GM18508 (cell line): Measurements from ENCODE around the gene OR5B2.
"Not testable (repeated sequence)": the region's sequence is repeated elsewhere in the genome, so short reads cannot be mapped to it uniquely, and the experiment has no call there.

ENCODE experiments used
- ATAC-seq: cut with Tn5 transposase; IDR thresholded peaks from one replicate; pipeline ENCODE4 v1.9.1; 2021; ENCODE audit warnings: moderate number of reproducible peaks; ENCODE audit not compliant: insufficient read depth, unreplicated experiment

OR5B2 gene

GRCh38 chr11:58428021-58428420 is at the start of gene OR5B2:
Gene OR5B2, minus strand, starts transcription at chr11:58428121. Its CDS starts 4,860 bp downstream, at chr11:58423261.
- no peak for ATAC-seq

GRCh38 chr11:58471892-58472291 is 44.0 kb upstream of the OR5B2 start:
- ATAC-seq = no peak

- ATAC-seq = no peak
Observed at GRCh38 chr11:58466293-58466692, 38.4 kb upstream of the OR5B2 start.

GRCh38 chr11:58465690-58466089 is 37.8 kb upstream of the OR5B2 start:
- no peak for ATAC-seq

- ATAC-seq = no peak
Observed at GRCh38 chr11:58451585-58451984, 23.7 kb upstream of the OR5B2 start.

GRCh38 chr11:58446294-58446693 is 18.4 kb upstream of the OR5B2 start:
- ATAC-seq = no peak

- ATAC-seq = no peak
Observed at GRCh38 chr11:58444300-58444699, 16.4 kb upstream of the OR5B2 start.

- ATAC-seq = no peak
Observed at GRCh38 chr11:58442136-58442535, 14.2 kb upstream of the OR5B2 start, which contains the start of gene OR5B12. Gene OR5B12, minus strand, starts transcription at chr11:58442236. Its CDS starts 2,085 bp downstream, at chr11:58440151.

GRCh38 chr11:58438486-58438885 is 10.6 kb upstream of the OR5B2 start:
- ATAC-seq = no peak

- no peak for ATAC-seq
Observed at GRCh38 chr11:58434217-58434616, 6.3 kb upstream of the OR5B2 start.

- ATAC-seq = peak; percentile 63
Observed at GRCh38 chr11:58433638-58434203, 5.8 kb upstream of the OR5B2 start.

- ATAC-seq = no peak
Observed at GRCh38 chr11:58429273-58429672, 1.4 kb upstream of the OR5B2 start.

- no peak for ATAC-seq
Observed at GRCh38 chr11:58406774-58407173, 21.1 kb downstream of the OR5B2 start, which contains the start of gene OR5B3. Gene OR5B3, minus strand, starts transcription at chr11:58406874. Its CDS starts 3,465 bp downstream, at chr11:58403409.

GRCh38 chr11:58399622-58400021 is 28.3 kb downstream of the OR5B2 start:
- not testable (repeated sequence) for ATAC-seq

- no peak for ATAC-seq
Observed at GRCh38 chr11:58395581-58395980, 32.3 kb downstream of the OR5B2 start.

GRCh38 chr11:58394195-58394594 is 33.7 kb downstream of the OR5B2 start:
- no peak for ATAC-seq

GRCh38 chr11:58392746-58393145 is 35.2 kb downstream of the OR5B2 start:
- no peak for ATAC-seq

- ATAC-seq = no peak
Observed at GRCh38 chr11:58391879-58392278, 36.0 kb downstream of the OR5B2 start.

- no peak for ATAC-seq
Observed at GRCh38 chr11:58390551-58391063, 37.3 kb downstream of the OR5B2 start.
